Endothelial cell of hepatic sinusoid (primary cell): ENCODE measurements around the gene CSNK2B.

Experiments used
- in situ Hi-C: cut with HindIII; loops from 2 replicates; pipeline ENCODE4 v1.10.0; 2017; ENCODE audit warnings: low sequenced_read_pairs

The CSNK2B gene

GRCh38 chr6:31710523-31711219 lies 44.8 kb downstream of the CSNK2B start:
- in situ Hi-C loops: loop anchor here (5.0 kb wide), 1 partner anchor 63 kb away; no protein-coding TSS in a partner anchor

GRCh38 chr6:31711233-31711632 lies 45.4 kb downstream of the CSNK2B start:
- in situ Hi-C loops: loop anchor here (5.0 kb wide), 1 partner anchor 64 kb away; no protein-coding TSS in a partner anchor

- in situ Hi-C loops: loop anchor here (5.0 kb wide), 1 partner anchor 65 kb away; no protein-coding TSS in a partner anchor
Observed at GRCh38 chr6:31712296-31712695, 46.4 kb downstream of the CSNK2B start.

- in situ Hi-C loops: loop anchor here (5.0 kb wide), 1 partner anchor 66 kb away; no protein-coding TSS in a partner anchor
Observed at GRCh38 chr6:31713465-31713864, 47.6 kb downstream of the CSNK2B start.

- in situ Hi-C loops: loop anchor here (5.0 kb wide), 1 partner anchor 67 kb away; no protein-coding TSS in a partner anchor
Observed at GRCh38 chr6:31713991-31714684, 48.3 kb downstream of the CSNK2B start.

- in situ Hi-C loops: no loop called here
Observed at GRCh38 chr6:31715022-31715958, 49.4 kb downstream of the CSNK2B start, which contains the start of gene LY6G6D. Gene LY6G6D, plus strand, starts transcription at chr6:31715348. Its CDS starts 8 bp downstream, at chr6:31715356.

- in situ Hi-C loops: no loop called here
Observed at GRCh38 chr6:31717499-31718222, 51.8 kb downstream of the CSNK2B start.

- in situ Hi-C loops: no loop called here
Observed at GRCh38 chr6:31718265-31718664, 52.4 kb downstream of the CSNK2B start.

- in situ Hi-C loops: no loop called here
Observed at GRCh38 chr6:31719001-31719400, 53.1 kb downstream of the CSNK2B start.
